ENCODE results near the gene SLC15A5. TPM values are rescaled to one million over a fixed set of nuclear protein-coding genes. Genes with fewer than 3 reads are reported as not detected.
A peak's percentile ranks its signal among the peaks of the same experiment; 100 is the strongest.

The SLC15A5 gene
- total RNA-seq, 4 donors from 2014 or later = not detected

- no peak overlapping the region for H3K4me3 ChIP-seq
- H3K9me3 ChIP-seq = no peaks in the 10 kb centered on the region
- no peaks in the 10 kb centered on the region for H3K4me1 ChIP-seq
- no peak for DNase-seq
- no peak for TF ChIP-seq POLR2A (IDR thresholded peaks at IDR 0.05)
- TF ChIP-seq CTCF (IDR thresholded peaks at IDR 0.05) = no peak
- H3K27ac ChIP-seq = no peak overlapping the region
- H3K27me3 ChIP-seq = no peaks in the 10 kb centered on the region
- H3K36me3 ChIP-seq = no peaks in the 10 kb centered on the region
Measured at GRCh38 chr12:16218234-16218633, 59.3 kb downstream of the SLC15A5 start.

GRCh38 chr12:16211731-16212130 is 65.8 kb downstream of the SLC15A5 start:
- Histone ChIP-seq H3K4me3 (no peak overlapping the region), H3K9me3 (no peaks in the 10 kb centered on the region), H3K36me3 (no peaks in the 10 kb centered on the region), H3K27ac (no peak overlapping the region), H3K4me1 (no peaks in the 10 kb centered on the region), H3K27me3 (no peaks in the 10 kb centered on the region)
- no peak for DNase-seq
- TF ChIP-seq POLR2A (IDR thresholded peaks at IDR 0.05) (no peak), CTCF (IDR thresholded peaks at IDR 0.05) (no peak)

GRCh38 chr12:16198884-16199283 is 78.6 kb downstream of the SLC15A5 start:
- H3K27ac ChIP-seq = no peak overlapping the region
- no peak for DNase-seq
- H3K36me3 ChIP-seq = no peaks in the 10 kb centered on the region
- peaks cover 0 to 6% (median 0%) of the 10 kb centered on the region in 4 donors for H3K9me3 ChIP-seq
- no peaks in the 10 kb centered on the region for H3K27me3 ChIP-seq
- H3K4me3 ChIP-seq = no peak overlapping the region
- H3K4me1 ChIP-seq = no peaks in the 10 kb centered on the region
- no peak for TF ChIP-seq CTCF (IDR thresholded peaks at IDR 0.05)
- no peak for TF ChIP-seq POLR2A (IDR thresholded peaks at IDR 0.05)

- Histone ChIP-seq H3K4me1 (no peaks in the 10 kb centered on the region), H3K4me3 (no peak overlapping the region), H3K27me3 (no peaks in the 10 kb centered on the region), H3K27ac (no peak overlapping the region), H3K9me3 (peaks cover 0 to 6% (median 0%) of the 10 kb centered on the region in 4 donors), H3K36me3 (no peaks in the 10 kb centered on the region)
- TF ChIP-seq CTCF (IDR thresholded peaks at IDR 0.05) = no peak
- no peak for TF ChIP-seq POLR2A (IDR thresholded peaks at IDR 0.05)
- DNase-seq = no peak
Measured at GRCh38 chr12:16197600-16197999, 79.9 kb downstream of the SLC15A5 start.

GRCh38 chr12:16189849-16190248 is 87.6 kb downstream of the SLC15A5 start:
- no peaks in the 10 kb centered on the region for H3K4me1 ChIP-seq
- DNase-seq = no peak
- H3K27ac ChIP-seq = no peak overlapping the region
- H3K9me3 ChIP-seq = no peaks in the 10 kb centered on the region
- TF ChIP-seq POLR2A (IDR thresholded peaks at IDR 0.05) (no peak), CTCF (IDR thresholded peaks at IDR 0.05) (peak in 3 of 6 experiments; percentile 30 to 66 (median 41))
- H3K4me3 ChIP-seq = no peak overlapping the region
- H3K36me3 ChIP-seq = no peaks in the 10 kb centered on the region
- no peaks in the 10 kb centered on the region for H3K27me3 ChIP-seq

- Histone ChIP-seq H3K9me3 (no peaks in the 10 kb centered on the region), H3K36me3 (no peaks in the 10 kb centered on the region), H3K27me3 (no peaks in the 10 kb centered on the region), H3K4me1 (no peaks in the 10 kb centered on the region), H3K27ac (no peak overlapping the region), H3K4me3 (no peak overlapping the region)
- no peak for DNase-seq
- TF ChIP-seq POLR2A (IDR thresholded peaks at IDR 0.05) = no peak
- TF ChIP-seq CTCF (IDR thresholded peaks at IDR 0.05) = no peak
Measured at GRCh38 chr12:16187660-16188059, 89.8 kb downstream of the SLC15A5 start.

All from Peyer's patch (tissue), 4 donors.